ENCODE measurements around the gene TEX29. TPM values are rescaled to one million over a fixed set of nuclear protein-coding genes. Genes with fewer than 3 reads are reported as not detected.

Gene TEX29
- total RNA-seq, 2 donors from 2014 or later: not detected

GRCh38 chr13:111327730-111328573, 7.5 kb downstream of the TEX29 start:
- no peak for TF ChIP-seq CTCF (IDR thresholded peaks at IDR 0.05)
- H3K27ac ChIP-seq: no peak overlapping the region
- H3K9me3 ChIP-seq: no peaks in the 10 kb centered on the region
- no peak overlapping the region for H3K4me3 ChIP-seq
- no peaks in the 10 kb centered on the region for H3K36me3 ChIP-seq
- H3K27me3 ChIP-seq: no peaks in the 10 kb centered on the region
- peak; percentile 26 for DNase-seq (ENCODE audit: low spot score)
- H3K4me1 ChIP-seq: no peaks in the 10 kb centered on the region

GRCh38 chr13:111328574-111329410, 8.3 kb downstream of the TEX29 start:
- peak; percentile 23 for DNase-seq (ENCODE audit: low spot score)
- no peak overlapping the region for H3K4me3 ChIP-seq
- no peak overlapping the region for H3K27ac ChIP-seq
- H3K27me3 ChIP-seq: no peaks in the 10 kb centered on the region
- no peaks in the 10 kb centered on the region for H3K9me3 ChIP-seq
- TF ChIP-seq CTCF (IDR thresholded peaks at IDR 0.05): no peak
- H3K36me3 ChIP-seq: no peaks in the 10 kb centered on the region
- no peaks in the 10 kb centered on the region for H3K4me1 ChIP-seq

GRCh38 chr13:111329641-111330040, 9.2 kb downstream of the TEX29 start:
- Histone ChIP-seq H3K4me1 (no peaks in the 10 kb centered on the region), H3K27ac (no peak overlapping the region), H3K9me3 (no peaks in the 10 kb centered on the region), H3K4me3 (no peak overlapping the region), H3K36me3 (no peaks in the 10 kb centered on the region), H3K27me3 (no peaks in the 10 kb centered on the region)
- no peak for TF ChIP-seq CTCF (IDR thresholded peaks at IDR 0.05)
- DNase-seq (ENCODE audit: low spot score): peak; percentile 42

DNA sequence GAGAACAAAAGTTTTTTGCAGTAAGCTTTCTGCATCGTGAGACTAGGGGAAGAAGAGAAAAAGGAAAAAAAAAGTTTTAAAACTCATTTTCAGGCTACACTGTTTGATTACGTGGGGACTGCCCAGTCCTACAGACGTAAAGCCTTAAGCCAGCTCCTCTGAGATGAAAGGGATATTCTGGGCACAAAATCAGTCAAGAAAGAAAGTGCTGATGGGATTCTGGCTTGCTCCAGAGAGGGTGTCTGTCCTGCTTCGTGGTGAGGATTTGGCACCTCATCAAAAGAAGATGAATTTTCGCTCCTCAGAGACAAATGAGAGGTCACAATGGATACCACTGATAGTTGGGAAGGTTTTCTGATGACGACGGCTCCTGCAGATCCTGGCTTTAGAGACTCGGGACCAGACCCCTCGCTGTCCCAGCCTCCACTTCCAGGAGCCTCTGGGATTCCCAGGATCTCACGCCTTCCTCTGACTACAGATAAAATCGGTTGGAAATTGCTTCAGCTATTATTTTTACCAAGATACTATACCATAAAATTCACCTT, 9.7 kb downstream of the TEX29 start:
- DNase-seq (ENCODE audit: low spot score): peak; percentile 9
- no peak for TF ChIP-seq CTCF (IDR thresholded peaks at IDR 0.05)
- no peaks in the 10 kb centered on the region for H3K27me3 ChIP-seq
- H3K9me3 ChIP-seq: no peaks in the 10 kb centered on the region
- H3K27ac ChIP-seq: no peak overlapping the region
- no peaks in the 10 kb centered on the region for H3K4me1 ChIP-seq
- H3K36me3 ChIP-seq: no peaks in the 10 kb centered on the region
- H3K4me3 ChIP-seq: no peak overlapping the region

DNA sequence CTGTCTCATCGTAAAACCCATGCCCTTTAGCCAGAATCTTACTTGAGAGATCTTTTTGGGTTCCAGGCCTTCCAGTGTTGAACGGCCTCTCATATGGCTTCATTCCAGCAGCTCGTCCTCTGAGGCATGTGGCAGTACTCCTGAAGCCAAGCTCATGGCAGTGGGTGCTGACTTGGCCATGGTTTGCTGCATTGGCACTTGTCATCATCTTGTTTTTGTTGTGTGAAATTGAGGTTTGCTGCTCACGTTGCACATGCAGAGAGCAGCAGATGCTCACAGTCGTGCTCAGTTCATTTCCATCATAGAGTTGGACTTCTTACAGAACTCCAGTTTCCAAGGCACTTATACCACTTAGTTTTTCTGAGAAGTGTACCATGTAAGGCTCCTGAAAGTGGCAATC, 14.9 kb downstream of the TEX29 start:
- H3K27me3 ChIP-seq: no peaks in the 10 kb centered on the region
- no peaks in the 10 kb centered on the region for H3K4me1 ChIP-seq
- H3K9me3 ChIP-seq: no peaks in the 10 kb centered on the region
- TF ChIP-seq CTCF (IDR thresholded peaks at IDR 0.05): no peak
- DNase-seq (ENCODE audit: low spot score): peak; percentile 40
- no peak overlapping the region for H3K4me3 ChIP-seq
- no peaks in the 10 kb centered on the region for H3K36me3 ChIP-seq
- no peak overlapping the region for H3K27ac ChIP-seq

Data from right atrium auricular region (tissue), 2 donors.